Measurements from ENCODE around the gene NPAS4.

GRCh38 chr11:66451663-66452062 is 30.8 kb downstream of the NPAS4 start:
- no peak for TF ChIP-seq CTCF (IDR thresholded peaks at IDR 0.05)
- no peak for TF ChIP-seq POLR2A (IDR thresholded peaks at IDR 0.05)

All from esophagus squamous epithelium (tissue), 4 donors.